ENCODE measurements around the gene ASXL2.

Gene ASXL2

GRCh38 chr2:25797620-25798488, 80.4 kb downstream of the ASXL2 start:
- Histone ChIP-seq H3K9me3 (ENCODE audit: control insufficient read depth, insufficient read depth, low read depth, low read length) (no peaks in the 10 kb centered on the region), H3K9ac (ENCODE audit: low read length) (no peak overlapping the region), H3K36me3 (ENCODE audit: control insufficient read depth, insufficient read depth, low read length) (peaks cover 29% of the 10 kb centered on the region), H3K4me3 (ENCODE audit: low read depth, low read length) (no peak overlapping the region), H3K4me1 (ENCODE audit: control insufficient read depth, insufficient read depth, low read length) (no peaks in the 10 kb centered on the region), H3K27ac (ENCODE audit: low read depth, low read length) (no peak overlapping the region), H3K27me3 (ENCODE audit: control insufficient read depth, insufficient read depth, low read length) (no peaks in the 10 kb centered on the region)

GRCh38 chr2:25794544-25795276, 83.6 kb downstream of the ASXL2 start:
- Histone ChIP-seq H3K9ac (ENCODE audit: low read length) (no peak overlapping the region), H3K4me1 (ENCODE audit: control insufficient read depth, insufficient read depth, low read length) (no peaks in the 10 kb centered on the region), H3K9me3 (ENCODE audit: control insufficient read depth, insufficient read depth, low read depth, low read length) (no peaks in the 10 kb centered on the region), H3K27me3 (ENCODE audit: control insufficient read depth, insufficient read depth, low read length) (no peaks in the 10 kb centered on the region), H3K27ac (ENCODE audit: low read depth, low read length) (no peak overlapping the region), H3K4me3 (ENCODE audit: low read depth, low read length) (no peak overlapping the region), H3K36me3 (ENCODE audit: control insufficient read depth, insufficient read depth, low read length) (peaks cover 27% of the 10 kb centered on the region)

GRCh38 chr2:25790074-25790790, 88.1 kb downstream of the ASXL2 start:
- Histone ChIP-seq H3K4me3 (ENCODE audit: low read depth, low read length) (no peak overlapping the region), H3K36me3 (ENCODE audit: control insufficient read depth, insufficient read depth, low read length) (peaks cover 9% of the 10 kb centered on the region), H3K27ac (ENCODE audit: low read depth, low read length) (no peak overlapping the region), H3K9ac (ENCODE audit: low read length) (no peak overlapping the region), H3K4me1 (ENCODE audit: control insufficient read depth, insufficient read depth, low read length) (no peaks in the 10 kb centered on the region), H3K9me3 (ENCODE audit: control insufficient read depth, insufficient read depth, low read depth, low read length) (no peaks in the 10 kb centered on the region), H3K27me3 (ENCODE audit: control insufficient read depth, insufficient read depth, low read length) (no peaks in the 10 kb centered on the region)

GRCh38 chr2:25788457-25788856, 89.8 kb downstream of the ASXL2 start:
- peaks cover 13% of the 10 kb centered on the region for H3K36me3 ChIP-seq (ENCODE audit: control insufficient read depth, insufficient read depth, low read length)
- H3K4me3 ChIP-seq (ENCODE audit: low read depth, low read length), result no peak overlapping the region
- H3K27ac ChIP-seq (ENCODE audit: low read depth, low read length), result no peak overlapping the region
- H3K9me3 ChIP-seq (ENCODE audit: control insufficient read depth, insufficient read depth, low read depth, low read length), result no peaks in the 10 kb centered on the region
- H3K27me3 ChIP-seq (ENCODE audit: control insufficient read depth, insufficient read depth, low read length), result no peaks in the 10 kb centered on the region
- no peaks in the 10 kb centered on the region for H3K4me1 ChIP-seq (ENCODE audit: control insufficient read depth, insufficient read depth, low read length)
- H3K9ac ChIP-seq (ENCODE audit: low read length), result no peak overlapping the region

GRCh38 chr2:25787020-25787419, 91.3 kb downstream of the ASXL2 start:
- no peaks in the 10 kb centered on the region for H3K27me3 ChIP-seq (ENCODE audit: control insufficient read depth, insufficient read depth, low read length)
- no peaks in the 10 kb centered on the region for H3K9me3 ChIP-seq (ENCODE audit: control insufficient read depth, insufficient read depth, low read depth, low read length)
- H3K27ac ChIP-seq (ENCODE audit: low read depth, low read length), result no peak overlapping the region
- H3K9ac ChIP-seq (ENCODE audit: low read length), result no peak overlapping the region
- H3K4me3 ChIP-seq (ENCODE audit: low read depth, low read length), result no peak overlapping the region
- peaks cover 13% of the 10 kb centered on the region for H3K36me3 ChIP-seq (ENCODE audit: control insufficient read depth, insufficient read depth, low read length)
- no peaks in the 10 kb centered on the region for H3K4me1 ChIP-seq (ENCODE audit: control insufficient read depth, insufficient read depth, low read length)

GRCh38 chr2:25784404-25784803, 93.9 kb downstream of the ASXL2 start:
- Histone ChIP-seq H3K27me3 (ENCODE audit: control insufficient read depth, insufficient read depth, low read length) (no peaks in the 10 kb centered on the region), H3K27ac (ENCODE audit: low read depth, low read length) (no peak overlapping the region), H3K4me3 (ENCODE audit: low read depth, low read length) (no peak overlapping the region), H3K9ac (ENCODE audit: low read length) (no peak overlapping the region), H3K9me3 (ENCODE audit: control insufficient read depth, insufficient read depth, low read depth, low read length) (no peaks in the 10 kb centered on the region), H3K36me3 (ENCODE audit: control insufficient read depth, insufficient read depth, low read length) (peaks cover 10% of the 10 kb centered on the region), H3K4me1 (ENCODE audit: control insufficient read depth, insufficient read depth, low read length) (no peaks in the 10 kb centered on the region)

- H3K27ac ChIP-seq (ENCODE audit: low read depth, low read length), result no peak overlapping the region
- no peaks in the 10 kb centered on the region for H3K27me3 ChIP-seq (ENCODE audit: control insufficient read depth, insufficient read depth, low read length)
- no peaks in the 10 kb centered on the region for H3K4me1 ChIP-seq (ENCODE audit: control insufficient read depth, insufficient read depth, low read length)
- no peak overlapping the region for H3K4me3 ChIP-seq (ENCODE audit: low read depth, low read length)
- no peak overlapping the region for H3K9ac ChIP-seq (ENCODE audit: low read length)
- no peaks in the 10 kb centered on the region for H3K9me3 ChIP-seq (ENCODE audit: control insufficient read depth, insufficient read depth, low read depth, low read length)
- H3K36me3 ChIP-seq (ENCODE audit: control insufficient read depth, insufficient read depth, low read length), result no peaks in the 10 kb centered on the region
These were observed 101.2 kb downstream of the ASXL2 start for GRCh38 chr2:25777077-25777476.

- no peaks in the 10 kb centered on the region for H3K27me3 ChIP-seq (ENCODE audit: control insufficient read depth, insufficient read depth, low read length)
- no peak overlapping the region for H3K9ac ChIP-seq (ENCODE audit: low read length)
- no peak overlapping the region for H3K4me3 ChIP-seq (ENCODE audit: low read depth, low read length)
- H3K36me3 ChIP-seq (ENCODE audit: control insufficient read depth, insufficient read depth, low read length), result peaks cover 35% of the 10 kb centered on the region
- H3K9me3 ChIP-seq (ENCODE audit: control insufficient read depth, insufficient read depth, low read depth, low read length), result no peaks in the 10 kb centered on the region
- H3K27ac ChIP-seq (ENCODE audit: low read depth, low read length), result no peak overlapping the region
- H3K4me1 ChIP-seq (ENCODE audit: control insufficient read depth, insufficient read depth, low read length), result no peaks in the 10 kb centered on the region
These were observed 106.2 kb downstream of the ASXL2 start for GRCh38 chr2:25772078-25772477.

- H3K27me3 ChIP-seq (ENCODE audit: control insufficient read depth, insufficient read depth, low read length), result no peaks in the 10 kb centered on the region
- H3K4me1 ChIP-seq (ENCODE audit: control insufficient read depth, insufficient read depth, low read length), result no peaks in the 10 kb centered on the region
- H3K9ac ChIP-seq (ENCODE audit: low read length), result no peak overlapping the region
- no peak overlapping the region for H3K27ac ChIP-seq (ENCODE audit: low read depth, low read length)
- no peaks in the 10 kb centered on the region for H3K9me3 ChIP-seq (ENCODE audit: control insufficient read depth, insufficient read depth, low read depth, low read length)
- no peak overlapping the region for H3K4me3 ChIP-seq (ENCODE audit: low read depth, low read length)
- peaks cover 40% of the 10 kb centered on the region for H3K36me3 ChIP-seq (ENCODE audit: control insufficient read depth, insufficient read depth, low read length)
These were observed 114.7 kb downstream of the ASXL2 start for GRCh38 chr2:25763575-25763974.

GRCh38 chr2:25760297-25760696, 118.0 kb downstream of the ASXL2 start:
- Histone ChIP-seq H3K27me3 (ENCODE audit: control insufficient read depth, insufficient read depth, low read length) (no peaks in the 10 kb centered on the region), H3K4me1 (ENCODE audit: control insufficient read depth, insufficient read depth, low read length) (no peaks in the 10 kb centered on the region), H3K4me3 (ENCODE audit: low read depth, low read length) (no peak overlapping the region), H3K36me3 (ENCODE audit: control insufficient read depth, insufficient read depth, low read length) (peaks cover 32% of the 10 kb centered on the region), H3K27ac (ENCODE audit: low read depth, low read length) (no peak overlapping the region), H3K9me3 (ENCODE audit: control insufficient read depth, insufficient read depth, low read depth, low read length) (no peaks in the 10 kb centered on the region), H3K9ac (ENCODE audit: low read length) (no peak overlapping the region)

GRCh38 chr2:25758348-25758747, 119.9 kb downstream of the ASXL2 start:
- Histone ChIP-seq H3K27ac (ENCODE audit: low read depth, low read length) (no peak overlapping the region), H3K36me3 (ENCODE audit: control insufficient read depth, insufficient read depth, low read length) (peaks cover 48% of the 10 kb centered on the region), H3K27me3 (ENCODE audit: control insufficient read depth, insufficient read depth, low read length) (no peaks in the 10 kb centered on the region), H3K4me1 (ENCODE audit: control insufficient read depth, insufficient read depth, low read length) (no peaks in the 10 kb centered on the region), H3K9me3 (ENCODE audit: control insufficient read depth, insufficient read depth, low read depth, low read length) (no peaks in the 10 kb centered on the region), H3K9ac (ENCODE audit: low read length) (no peak overlapping the region), H3K4me3 (ENCODE audit: low read depth, low read length) (no peak overlapping the region)

Measured in HUES6 (cell line).